Activated T-helper 1 cell treated with Interleukin-2 at 50 U/mL for 16 hours (primary cell): ENCODE data around the gene ZNF324B.
"Not testable (repeated sequence)": the region's sequence is repeated elsewhere in the genome, so short reads cannot be mapped to it uniquely, and the experiment has no call there.

ENCODE experiments used
- DNase-seq: peaks from one replicate; pipeline ENCODE4 v3.0.0-alpha.2; 2020; ENCODE audit warnings: low read depth

Gene ZNF324B

GRCh38 chr19:58480481-58480830 lies 29.0 kb downstream of the ZNF324B start:
- no peak for DNase-seq

GRCh38 chr19:58480831-58481230 lies 29.4 kb downstream of the ZNF324B start:
- no peak for DNase-seq

GRCh38 chr19:58482372-58482771 lies 30.9 kb downstream of the ZNF324B start:
- no peak for DNase-seq

- DNase-seq = no peak
Measured at GRCh38 chr19:58483776-58484175, 32.4 kb downstream of the ZNF324B start.

DNA sequence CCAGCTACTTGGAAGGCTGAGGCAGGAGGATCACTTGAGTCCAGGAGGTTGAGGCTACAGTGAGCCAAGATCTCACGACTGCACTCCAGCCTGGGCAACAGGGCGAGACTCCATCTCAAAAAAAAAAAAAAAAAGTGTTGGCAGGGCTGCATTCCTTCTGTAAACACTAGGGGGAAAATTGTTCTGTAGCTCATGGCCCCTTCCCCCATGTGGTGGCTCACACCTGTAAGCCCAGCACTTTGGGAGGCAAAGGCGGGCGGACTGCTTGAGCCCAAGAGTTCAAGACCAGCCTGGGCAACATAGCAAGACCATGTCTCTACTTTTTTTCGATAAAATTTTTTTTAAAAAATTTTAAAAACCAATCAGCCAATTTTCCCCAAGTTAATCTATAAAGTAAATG lies 32.9 kb downstream of the ZNF324B start:
- DNase-seq = not testable (repeated sequence)

GRCh38 chr19:58491393-58491792 lies 40.0 kb downstream of the ZNF324B start:
- DNase-seq = no peak

DNA sequence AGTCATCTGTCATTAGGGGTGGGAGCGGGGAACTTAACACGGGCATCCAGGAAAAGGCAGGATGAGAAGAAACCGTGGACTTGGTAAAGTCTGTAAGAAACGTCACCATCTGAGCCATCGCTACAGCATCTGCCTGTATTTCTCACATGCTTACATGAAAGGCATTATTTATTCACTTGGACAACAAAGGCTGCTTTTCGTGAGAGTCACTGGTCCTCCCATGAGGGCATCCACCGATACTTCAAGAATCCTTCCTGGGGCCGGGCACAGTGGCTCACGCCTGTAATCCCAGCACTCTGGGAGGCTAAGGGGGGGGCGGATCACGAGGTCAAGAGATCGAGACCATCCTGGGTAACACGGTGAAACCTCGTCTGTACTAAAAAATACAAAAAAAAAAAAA lies 40.8 kb downstream of the ZNF324B start:
- DNase-seq = no peak

GRCh38 chr19:58497634-58498170 lies 46.3 kb downstream of the ZNF324B start:
- DNase-seq = no peak

DNA sequence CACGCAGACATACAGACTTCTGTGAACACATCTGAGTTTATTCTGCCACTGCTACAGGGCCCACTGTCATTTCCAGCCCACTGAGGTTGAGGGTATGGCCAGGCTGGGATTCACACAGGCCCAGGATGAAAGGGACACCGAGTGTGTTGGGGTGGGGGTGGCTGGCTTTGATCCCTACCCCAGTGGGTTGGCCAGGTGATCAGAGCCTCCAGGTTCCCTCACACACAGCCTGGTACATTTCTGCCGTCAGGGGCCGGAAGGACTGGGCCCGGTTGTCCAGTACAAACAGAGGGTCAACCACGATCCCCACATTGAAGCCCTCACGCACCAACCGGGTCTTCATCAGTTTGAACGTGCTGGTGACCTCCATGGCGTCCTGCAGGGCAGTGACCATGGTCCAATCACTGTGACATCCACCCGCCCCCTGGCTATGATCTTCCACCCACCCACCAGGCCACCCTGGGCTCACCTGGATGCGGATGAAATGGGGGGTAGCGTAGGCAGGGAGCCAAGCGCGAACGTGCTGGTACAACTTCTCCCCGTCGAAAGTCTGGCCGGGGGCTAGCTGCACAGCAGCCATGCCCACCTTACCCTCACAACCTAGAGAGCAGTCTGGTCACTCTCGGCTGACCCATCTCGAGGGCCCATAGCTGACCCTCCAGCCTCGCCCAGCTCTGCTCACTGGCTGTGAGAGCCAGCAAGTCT lies 47.0 kb downstream of the ZNF324B start:
- DNase-seq = no peak

GRCh38 chr19:58499021-58499927 lies 47.9 kb downstream of the ZNF324B start:
- DNase-seq = peak; percentile 82

GRCh38 chr19:58500242-58500641 lies 48.8 kb downstream of the ZNF324B start:
- no peak for DNase-seq
